GM19328 (cell line): Measurements from ENCODE around the gene ADAM19.

ENCODE experiments used
- ATAC-seq: cut with Tn5 transposase; IDR thresholded peaks from one replicate; pipeline ENCODE4 v1.9.1; 2021; ENCODE audit warnings: mild to moderate bottlenecking, moderate library complexity; ENCODE audit not compliant: unreplicated experiment

The ADAM19 gene, protein sequence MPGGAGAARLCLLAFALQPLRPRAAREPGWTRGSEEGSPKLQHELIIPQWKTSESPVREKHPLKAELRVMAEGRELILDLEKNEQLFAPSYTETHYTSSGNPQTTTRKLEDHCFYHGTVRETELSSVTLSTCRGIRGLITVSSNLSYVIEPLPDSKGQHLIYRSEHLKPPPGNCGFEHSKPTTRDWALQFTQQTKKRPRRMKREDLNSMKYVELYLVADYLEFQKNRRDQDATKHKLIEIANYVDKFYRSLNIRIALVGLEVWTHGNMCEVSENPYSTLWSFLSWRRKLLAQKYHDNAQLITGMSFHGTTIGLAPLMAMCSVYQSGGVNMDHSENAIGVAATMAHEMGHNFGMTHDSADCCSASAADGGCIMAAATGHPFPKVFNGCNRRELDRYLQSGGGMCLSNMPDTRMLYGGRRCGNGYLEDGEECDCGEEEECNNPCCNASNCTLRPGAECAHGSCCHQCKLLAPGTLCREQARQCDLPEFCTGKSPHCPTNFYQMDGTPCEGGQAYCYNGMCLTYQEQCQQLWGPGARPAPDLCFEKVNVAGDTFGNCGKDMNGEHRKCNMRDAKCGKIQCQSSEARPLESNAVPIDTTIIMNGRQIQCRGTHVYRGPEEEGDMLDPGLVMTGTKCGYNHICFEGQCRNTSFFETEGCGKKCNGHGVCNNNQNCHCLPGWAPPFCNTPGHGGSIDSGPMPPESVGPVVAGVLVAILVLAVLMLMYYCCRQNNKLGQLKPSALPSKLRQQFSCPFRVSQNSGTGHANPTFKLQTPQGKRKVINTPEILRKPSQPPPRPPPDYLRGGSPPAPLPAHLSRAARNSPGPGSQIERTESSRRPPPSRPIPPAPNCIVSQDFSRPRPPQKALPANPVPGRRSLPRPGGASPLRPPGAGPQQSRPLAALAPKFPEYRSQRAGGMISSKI

DNA sequence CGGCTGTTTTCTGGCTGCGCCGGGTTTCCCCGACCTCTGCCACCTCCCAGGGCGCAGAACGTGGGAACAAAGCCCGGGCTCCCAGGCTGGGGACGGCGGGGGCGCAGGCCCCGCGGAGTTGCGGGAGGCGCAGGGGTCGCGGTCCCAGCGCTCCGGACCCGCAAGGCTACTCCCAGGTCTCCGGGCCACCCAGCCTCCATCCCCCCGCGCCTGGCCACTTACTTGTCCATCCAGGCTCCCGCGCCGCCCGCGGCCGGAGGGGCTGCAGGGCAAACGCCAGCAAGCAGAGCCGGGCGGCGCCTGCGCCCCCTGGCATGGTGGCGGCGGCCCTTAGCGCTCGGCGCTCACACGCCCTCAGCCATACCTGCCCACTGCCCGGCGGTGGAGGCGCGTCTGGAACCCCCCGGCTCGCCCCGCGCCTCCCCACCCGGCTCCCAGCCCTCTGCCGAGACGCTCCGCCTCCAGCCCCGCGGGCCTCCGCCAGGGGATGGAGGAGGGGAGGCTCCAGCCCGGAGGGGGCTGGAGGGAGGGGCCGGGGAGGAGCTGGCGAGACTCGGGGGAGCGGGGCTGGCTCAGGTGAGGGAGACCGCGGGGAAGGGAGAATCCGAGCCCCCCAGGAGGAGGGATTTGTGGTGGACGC, at the start of gene ADAM19:
TSS of gene ADAM19 (minus strand) at position 395 of the 640 bp plus-strand sequence. CDS start at position 316, 79 bp downstream.
- no peak for ATAC-seq

DNA sequence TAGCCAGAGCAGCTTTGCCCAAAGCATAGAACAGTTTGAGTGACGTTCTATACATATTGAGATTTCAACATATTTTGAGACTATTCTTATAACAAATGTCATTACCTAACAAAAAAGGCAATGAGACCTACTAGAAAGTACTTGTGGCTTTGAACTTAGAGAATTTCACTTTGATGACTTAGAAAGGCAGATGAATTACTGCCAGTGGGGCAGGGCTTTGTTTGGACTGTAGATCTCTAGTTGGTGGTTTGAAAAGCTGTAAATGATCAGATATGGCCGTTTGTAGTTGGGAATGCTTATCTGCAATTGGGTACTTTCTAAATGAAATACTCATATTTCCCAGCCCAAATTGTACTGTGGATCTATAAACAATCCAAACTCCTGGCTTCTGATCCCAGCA, 48.6 kb upstream of the ADAM19 start:
- ATAC-seq = no peak

DNA sequence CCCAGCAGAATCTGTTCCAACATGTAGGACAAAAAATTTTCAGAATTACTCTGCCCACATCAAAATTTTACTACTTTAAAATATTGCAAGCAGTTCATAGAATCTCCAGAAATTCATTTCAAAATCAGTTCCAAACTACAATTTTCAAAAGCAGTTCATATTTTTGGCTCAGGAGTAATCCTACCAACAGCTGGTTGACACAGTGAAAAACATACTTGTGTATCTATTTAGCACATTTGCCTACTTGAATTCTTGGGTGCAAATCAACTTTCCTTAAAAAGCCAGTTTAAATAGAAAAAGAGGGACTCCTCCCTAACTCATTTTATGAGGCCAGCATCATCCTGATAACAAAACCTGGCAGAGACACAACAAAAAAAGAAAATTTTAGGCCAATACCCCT, 45.2 kb upstream of the ADAM19 start:
- no peak for ATAC-seq

DNA sequence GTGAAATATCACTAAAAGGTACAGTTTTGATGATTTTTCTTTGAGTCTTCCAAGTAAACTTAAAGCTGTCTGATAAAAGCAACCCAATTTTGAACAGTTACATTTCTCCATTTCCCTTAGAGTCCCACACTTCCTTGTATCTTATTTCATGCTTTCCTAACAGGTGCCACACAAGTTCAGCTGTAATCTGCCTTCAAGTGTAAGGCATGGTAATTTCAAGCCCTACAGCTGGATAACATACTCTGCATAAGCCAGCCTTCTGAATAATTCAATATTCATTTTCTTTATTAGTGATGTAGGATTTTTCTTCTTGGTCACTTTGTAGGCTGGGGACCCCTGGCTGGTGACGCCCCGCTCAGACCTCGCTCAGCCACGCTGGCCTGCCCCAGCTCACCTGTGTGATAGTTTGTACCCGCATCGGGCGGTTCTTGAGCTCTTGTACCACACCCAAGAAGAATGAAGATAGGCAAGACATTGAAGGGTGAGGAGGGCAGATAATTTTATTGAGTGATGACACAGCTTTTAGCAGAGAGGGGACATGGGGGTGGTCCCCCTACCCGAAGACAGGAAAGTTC, 42.7 kb upstream of the ADAM19 start:
- ATAC-seq = no peak

DNA sequence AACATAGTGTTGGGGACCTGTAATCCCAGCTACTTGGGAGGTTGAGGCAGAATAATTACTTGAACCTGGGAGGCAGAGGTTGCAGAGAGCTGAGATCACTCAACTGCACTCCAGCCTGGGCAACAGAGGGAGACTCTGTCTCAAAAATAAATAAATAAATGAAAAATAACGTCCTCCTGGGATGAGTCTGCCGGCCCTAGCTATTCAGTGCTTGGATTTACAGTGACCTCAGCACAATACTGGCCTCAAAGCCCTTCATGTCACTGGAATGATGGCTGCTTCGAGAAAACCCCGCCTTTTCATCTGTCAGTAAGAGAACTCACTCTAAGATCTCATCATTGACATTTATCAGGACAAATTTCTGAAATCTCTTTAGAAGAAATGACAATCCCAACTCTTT, 41.2 kb upstream of the ADAM19 start:
- no peak for ATAC-seq

DNA sequence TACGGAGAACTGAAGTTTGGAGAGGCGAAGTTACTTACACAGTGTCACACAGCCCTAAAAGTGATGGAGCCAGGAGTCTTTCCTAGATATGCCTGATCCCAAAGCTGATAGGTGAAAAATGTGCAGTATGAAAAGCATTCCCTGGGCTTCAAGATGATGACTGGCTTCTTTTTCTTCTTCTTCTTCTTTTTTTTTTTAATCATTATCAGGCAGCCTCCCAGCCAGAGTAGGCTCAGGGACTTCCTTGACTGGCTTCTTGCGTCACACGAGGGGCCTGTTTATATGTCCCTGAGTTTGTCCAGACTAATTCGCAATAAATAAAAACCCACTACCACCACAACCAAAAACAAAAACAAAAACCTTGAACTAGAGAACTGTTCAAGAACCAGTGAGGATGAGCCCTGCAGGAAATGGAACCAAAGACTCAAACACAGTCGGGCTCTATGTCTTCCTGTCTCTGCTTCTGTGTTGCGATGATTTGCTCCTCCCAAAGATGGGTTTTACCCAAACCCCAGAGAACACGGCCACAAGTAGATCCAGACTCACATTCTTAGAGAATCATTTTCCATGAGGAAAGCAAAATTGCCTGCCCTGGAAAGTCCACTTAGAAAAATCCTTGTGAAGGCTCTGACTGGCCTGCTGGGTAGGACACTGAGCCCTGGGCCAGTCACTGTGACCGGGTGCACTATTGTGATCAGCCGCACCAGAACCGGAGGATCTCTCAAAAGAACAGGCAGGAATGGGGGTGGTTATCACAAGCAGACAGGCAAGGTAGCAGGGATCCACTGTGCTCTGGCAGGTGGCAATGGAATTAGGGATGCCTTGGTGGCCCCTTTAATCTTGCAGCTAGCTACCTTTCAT, 38.0 kb upstream of the ADAM19 start:
- no peak for ATAC-seq

DNA sequence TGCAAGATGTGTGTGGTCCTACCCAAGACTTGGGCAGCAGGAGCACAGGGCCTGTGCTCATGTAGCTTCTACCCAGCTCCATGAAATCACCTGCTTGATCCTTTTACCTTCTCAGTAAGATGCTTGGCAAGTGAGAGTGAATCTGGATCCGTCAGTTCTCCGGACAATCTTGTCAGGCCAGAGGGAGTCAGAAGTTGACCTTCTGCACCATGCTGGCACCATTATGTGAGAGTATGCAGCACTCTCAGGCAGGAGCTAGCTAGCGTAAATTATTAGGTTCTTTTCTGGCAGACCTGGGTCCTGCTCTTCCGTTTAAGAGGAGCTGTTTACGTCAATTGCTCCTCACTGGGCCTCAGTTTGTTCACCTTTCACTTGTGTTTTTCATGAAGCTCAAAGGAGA, 37.0 kb upstream of the ADAM19 start:
- no peak for ATAC-seq

DNA sequence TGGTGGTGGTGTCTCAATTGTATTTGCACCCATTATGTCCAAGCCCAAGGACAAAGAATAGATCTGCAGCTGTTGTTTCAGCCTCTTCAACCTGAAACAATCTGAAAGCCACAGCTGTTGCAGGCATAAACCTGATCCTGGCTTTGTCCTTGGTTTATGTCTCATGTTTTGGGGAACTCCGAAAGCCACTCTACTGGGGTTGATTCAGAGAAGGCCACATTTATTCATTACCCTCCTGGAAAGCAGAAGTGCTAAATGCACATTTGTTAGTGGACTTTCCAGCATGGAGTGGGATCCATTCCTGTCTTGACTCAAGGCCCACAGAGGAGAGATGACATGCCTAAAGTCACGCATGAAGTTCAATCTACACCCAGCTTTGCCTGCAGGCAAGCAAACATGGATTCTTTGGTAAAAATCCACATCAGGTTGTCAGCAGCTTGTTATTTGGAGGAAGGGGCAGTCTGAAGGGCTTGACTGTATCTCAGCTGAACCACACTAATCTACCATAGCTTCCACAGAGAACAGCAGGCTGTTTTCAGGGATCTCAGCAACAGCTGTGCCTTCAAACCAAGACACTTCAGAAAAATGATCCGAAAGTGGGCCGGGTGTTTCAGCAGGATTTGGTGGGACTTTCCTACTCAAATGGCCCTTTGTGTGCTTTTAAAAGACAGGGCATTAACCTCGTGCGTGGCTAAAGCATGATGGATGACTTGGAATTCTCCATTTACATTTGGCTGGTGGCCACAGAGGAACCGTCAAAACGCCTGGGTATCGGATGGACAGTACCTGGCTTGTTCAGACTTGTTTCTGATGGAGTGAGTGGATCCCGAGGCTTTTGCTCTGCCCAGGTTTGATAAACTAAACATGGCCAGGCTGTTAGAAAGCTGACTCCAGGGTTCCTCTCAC, 36.2 kb upstream of the ADAM19 start:
- ATAC-seq = peak; percentile 55

DNA sequence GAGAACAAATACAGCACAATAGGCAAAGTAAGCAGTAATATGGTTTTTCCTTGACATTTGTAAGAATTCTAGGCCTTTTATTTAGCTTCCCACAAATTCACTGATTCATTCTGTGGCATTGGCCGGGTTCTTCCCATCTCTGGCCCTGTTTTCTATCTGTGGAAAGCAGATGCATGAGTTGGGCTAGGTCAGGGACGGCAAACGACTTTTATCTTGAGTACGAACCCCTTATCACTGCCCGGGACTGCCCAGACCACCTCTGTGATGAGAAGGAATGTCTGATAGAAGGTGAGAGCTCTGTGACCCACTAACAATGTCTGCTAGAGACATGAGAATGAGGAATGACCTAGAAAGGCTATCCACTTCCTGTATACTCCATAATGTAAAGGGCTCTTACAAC, 35.4 kb upstream of the ADAM19 start:
- ATAC-seq = no peak

DNA sequence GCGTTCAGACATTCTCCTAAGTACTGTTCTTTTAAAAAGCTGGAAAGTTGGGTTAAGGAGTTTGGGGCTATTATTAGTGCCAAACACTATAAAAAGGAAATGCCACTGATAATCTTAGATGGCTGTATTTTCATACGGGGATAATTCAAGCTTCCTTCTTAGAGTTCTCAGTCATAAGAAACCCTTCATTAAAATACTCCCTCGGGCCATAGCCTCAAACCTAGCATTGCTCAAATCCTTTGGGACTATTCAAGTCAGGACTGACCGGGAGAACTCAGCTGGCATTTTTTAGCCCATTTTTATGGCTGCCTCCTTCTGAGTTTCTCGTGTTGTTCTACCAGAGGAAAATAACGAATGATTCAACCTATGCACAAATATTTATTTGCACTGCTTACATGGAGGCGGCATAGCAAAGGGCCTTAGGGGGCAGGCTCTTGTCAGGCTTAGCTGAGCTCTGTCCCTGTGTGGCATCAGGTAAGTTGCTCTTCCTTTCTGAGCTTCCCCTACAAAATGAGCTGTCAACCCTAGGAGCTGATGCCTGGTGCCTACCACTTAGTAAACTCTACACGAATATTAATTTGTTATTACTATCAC, 33.5 kb upstream of the ADAM19 start:
- no peak for ATAC-seq

DNA sequence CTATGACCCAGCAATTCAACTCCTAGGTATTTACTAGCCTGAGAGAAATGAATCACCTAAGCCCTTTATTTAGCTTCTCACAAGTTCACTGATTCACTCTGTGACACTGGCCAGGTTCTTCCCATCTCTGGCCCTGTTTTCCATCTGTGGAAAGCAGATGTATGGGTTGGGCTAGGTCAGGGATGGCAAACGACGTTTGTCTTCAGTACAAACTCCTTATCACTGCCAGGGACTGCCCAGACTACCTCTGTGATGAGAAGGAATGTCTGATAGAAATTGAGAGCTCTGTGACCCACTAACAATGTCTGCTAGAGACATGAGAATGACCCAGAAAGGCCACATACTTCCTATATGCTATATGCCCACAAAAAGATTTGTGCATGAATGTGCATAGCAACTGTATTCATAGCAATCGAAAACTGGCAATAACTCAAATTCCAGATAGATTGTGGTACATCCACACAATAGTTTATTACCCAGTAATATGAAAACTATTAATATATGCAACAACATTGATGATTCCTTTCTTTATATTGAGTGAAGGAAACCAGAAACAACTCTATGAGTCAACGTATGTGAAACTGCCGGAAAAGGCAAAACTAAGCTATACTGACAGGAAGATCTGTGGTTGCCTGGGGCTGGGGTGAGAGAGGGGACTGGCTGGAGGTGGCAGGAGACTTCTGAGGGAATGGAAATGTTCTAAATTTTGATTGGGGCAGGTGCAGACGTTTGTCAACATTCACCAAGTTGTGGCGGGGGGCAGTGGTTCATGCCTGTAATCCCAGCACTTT, 32.0 kb upstream of the ADAM19 start:
- no peak for ATAC-seq

DNA sequence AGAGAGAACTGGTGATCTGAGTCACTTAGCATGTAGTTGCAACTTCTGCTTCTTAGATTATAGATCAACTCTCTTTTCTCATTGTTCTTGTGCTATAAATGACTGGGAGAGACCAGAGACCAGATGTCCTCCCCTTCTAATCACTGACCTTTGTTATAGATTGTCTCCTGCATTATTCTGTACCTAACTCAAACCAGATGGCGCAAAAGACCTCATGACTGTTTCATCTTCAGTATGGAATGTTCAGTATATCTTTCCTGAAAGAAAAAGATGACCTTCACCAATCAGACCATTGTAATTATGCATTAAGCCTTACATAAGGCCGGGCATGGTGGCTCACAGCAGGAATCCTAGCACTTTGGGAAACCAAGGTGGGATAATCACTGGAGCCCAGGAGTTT, 30.5 kb upstream of the ADAM19 start:
- no peak for ATAC-seq

DNA sequence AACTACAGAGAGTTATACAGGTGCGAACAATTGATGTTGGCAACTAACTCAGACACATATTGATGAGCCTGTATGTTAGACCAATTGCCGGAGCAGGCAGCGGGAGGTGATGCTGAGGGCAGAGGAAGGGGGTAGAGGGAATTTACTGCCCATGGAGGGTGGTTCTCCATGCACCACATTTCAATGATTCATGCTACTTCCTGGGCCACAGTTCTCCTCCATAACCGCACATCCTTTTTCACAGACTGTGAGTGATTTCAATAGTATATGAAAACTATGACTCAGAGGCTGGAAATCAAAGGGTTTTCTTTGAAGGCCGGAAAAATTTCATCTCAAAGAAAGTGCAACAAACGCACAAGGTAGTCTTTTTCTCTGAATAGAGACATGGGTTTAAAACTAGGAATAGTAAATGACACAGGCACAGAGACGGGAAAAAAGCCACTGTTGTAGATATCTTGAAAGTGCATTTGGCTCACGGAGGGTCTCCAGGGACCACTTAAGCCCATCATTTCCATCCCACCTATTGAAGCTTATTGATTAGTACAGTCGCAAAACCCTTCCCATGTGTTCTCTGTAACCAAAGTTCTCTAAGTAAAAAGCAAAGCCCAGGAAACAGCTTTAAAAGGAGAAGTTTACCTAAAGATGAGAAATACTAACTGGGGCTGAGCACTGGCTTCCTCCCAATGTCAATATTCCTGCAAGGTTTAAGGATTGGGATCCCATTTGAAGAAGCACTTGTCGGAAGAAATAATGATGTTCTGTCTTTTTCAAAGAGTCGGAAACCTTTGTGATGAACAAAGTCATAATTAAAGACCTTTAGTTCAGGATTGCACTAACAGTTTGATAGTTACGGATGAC, 28.0 kb upstream of the ADAM19 start:
- no peak for ATAC-seq

DNA sequence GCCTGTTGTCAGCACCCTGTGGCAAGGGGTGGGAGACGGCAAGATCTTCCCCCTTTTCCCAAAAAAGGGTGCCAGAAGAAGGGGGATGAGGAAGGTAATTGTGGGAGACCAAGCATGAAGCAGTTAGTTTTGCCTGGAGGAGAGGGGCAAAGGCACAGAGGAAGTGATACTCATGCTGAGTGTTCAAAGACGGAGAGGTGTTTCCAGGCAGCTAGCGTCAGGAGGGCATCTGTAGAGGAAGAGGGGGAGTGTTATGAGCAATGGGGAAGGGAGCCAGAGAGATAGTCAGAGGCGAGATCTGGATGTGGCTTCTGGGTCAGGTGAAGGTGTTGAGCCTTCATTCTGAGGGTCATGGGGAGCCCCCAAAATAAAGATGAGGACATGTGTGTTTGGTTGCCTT, 26.9 kb upstream of the ADAM19 start:
- no peak for ATAC-seq

DNA sequence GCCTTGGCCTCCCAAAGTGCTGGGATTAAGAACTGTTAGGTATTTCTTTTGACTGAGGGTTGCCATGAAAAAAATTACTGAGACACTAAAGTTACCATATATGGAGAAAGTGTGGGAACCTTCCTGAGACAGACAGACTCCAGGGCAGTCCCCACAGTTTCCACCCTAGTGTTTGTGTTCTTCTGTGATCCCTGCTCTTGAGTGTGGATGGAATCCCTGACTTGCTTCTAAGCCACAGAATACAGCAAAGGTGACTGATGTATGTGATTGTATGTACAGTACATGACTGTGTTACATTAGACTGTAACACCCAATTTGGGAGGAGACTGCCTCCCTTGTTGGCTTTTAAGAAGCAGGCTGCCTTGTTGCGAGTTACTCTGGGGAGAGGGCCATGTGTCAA, 24.7 kb upstream of the ADAM19 start:
- no peak for ATAC-seq

DNA sequence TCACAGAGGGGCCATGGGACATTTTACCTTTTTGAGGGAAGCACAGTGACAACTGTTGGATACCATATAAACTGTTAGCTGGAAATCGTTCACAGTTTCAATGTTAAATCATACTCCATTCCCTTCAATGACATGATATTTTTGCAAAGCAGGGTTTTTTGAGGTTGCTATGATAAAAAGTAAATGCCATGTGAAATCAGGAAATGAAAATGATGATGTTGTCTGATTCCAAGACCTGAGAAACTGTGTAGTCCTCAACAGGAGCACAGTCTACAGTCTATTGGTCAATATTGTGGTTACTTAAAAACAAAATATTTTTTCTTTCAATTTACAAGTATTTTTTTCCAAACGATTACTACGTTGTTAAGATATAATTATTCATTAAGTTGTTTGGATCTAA, 24.0 kb upstream of the ADAM19 start:
- no peak for ATAC-seq

DNA sequence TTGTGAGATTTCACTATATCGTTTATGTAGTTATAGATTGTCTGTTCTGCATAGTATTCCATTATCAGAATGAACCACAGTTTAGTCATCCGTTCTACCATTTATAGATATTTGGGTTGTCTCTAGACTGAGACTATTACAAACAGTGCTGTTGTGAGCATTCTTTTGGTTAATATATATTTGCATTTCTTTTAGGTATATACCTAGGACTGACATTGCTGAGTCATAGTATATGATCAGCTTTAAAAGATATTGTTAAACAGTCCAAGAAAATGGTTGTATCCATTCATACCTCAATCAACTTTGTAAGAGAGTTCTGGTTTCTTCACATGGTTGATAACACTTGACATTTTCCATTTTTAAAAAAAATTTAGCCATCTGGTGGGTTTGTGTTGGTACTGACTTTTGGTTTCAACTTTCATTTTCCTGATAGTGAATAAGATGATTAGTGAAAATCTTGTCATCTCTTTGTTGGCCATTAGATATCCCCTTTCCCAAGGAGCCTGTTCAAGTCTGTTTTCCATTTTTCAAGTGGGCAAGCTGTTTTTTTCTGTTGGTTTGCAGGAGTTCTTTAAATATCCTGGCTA, 22.9 kb upstream of the ADAM19 start:
- no peak for ATAC-seq
